OCI-LY7 (cell line): ENCODE measurements around the gene CSF1. TPM values are rescaled to one million over a fixed set of nuclear protein-coding genes. Genes with fewer than 3 reads are reported as not detected.
"Not testable (repeated sequence)": the region's sequence is repeated elsewhere in the genome, so short reads cannot be mapped to it uniquely, and the experiment has no call there.

ENCODE experiments used
- BruUV-seq: library from RNA; stranded (reverse); fragments of 400-500 nt; replicated peaks from 2 replicates; lab custom pipeline; 2021; lab: Mats Ljungman, UMichigan
- CTCF ChIA-PET: fragments of 300-600 bp; sonication (Branson Sonifier 250); formaldehyde crosslinking; loops from one replicate; lab custom pipeline; 2022; ENCODE audit warnings: antibody characterized with exemption; ENCODE audit not compliant: unreplicated experiment; lab: Charles Lee
- POLR2A ChIA-PET: fragments of 300-600 bp; sonication (Branson Sonifier 250); formaldehyde crosslinking; loops from one replicate; lab custom pipeline; 2022; ENCODE audit warnings: antibody characterized with exemption; lab: Charles Lee
- DNase-seq: peaks from one replicate; pipeline ENCODE4 v3.0.0-alpha.2; 2015; ENCODE audit warnings: low spot score
- H2AFZ ChIP-seq: fragments of 200-600 bp; sonication (generic), shearing (Covaris generic); 2 replicates; pipeline ENCODE4 v1.6.1; 2014; ENCODE audit warnings: mild to moderate bottlenecking, antibody characterized with exemption, low read length, moderate library complexity
- H3K27ac ChIP-seq: fragments of 200-600 bp; sonication (generic); 2 replicates; pipeline ENCODE4 v1.5.1; 2014; ENCODE audit warnings: mixed run types, low read depth, mild to moderate bottlenecking, moderate library complexity, low read length, inconsistent platforms; ENCODE audit not compliant: poor library complexity, severe bottlenecking
- H3K36me3 ChIP-seq: fragments of 200-600 bp; sonication (generic); 2 replicates; pipeline ENCODE4 v1.6.1; 2014; ENCODE audit warnings: mild to moderate bottlenecking, antibody characterized with exemption, low read length, moderate library complexity, mixed read lengths; ENCODE audit not compliant: insufficient read depth
- H3K4me1 ChIP-seq: fragments of 200-600 bp; sonication (generic); 2 replicates; pipeline ENCODE4 v1.5.1; 2014; ENCODE audit warnings: mild to moderate bottlenecking, low read length; ENCODE audit not compliant: insufficient read depth, poor library complexity, severe bottlenecking
- H3K4me2 ChIP-seq: fragments of 200-600 bp; sonication (generic); 2 replicates; pipeline ENCODE4 v1.6.1; 2014; ENCODE audit warnings: mild to moderate bottlenecking, low read length
- H3K4me3 ChIP-seq: fragments of 200-600 bp; sonication (generic); 2 replicates; pipeline ENCODE4 v1.5.1; 2014; ENCODE audit warnings: mild to moderate bottlenecking, low read depth, low read length; ENCODE audit not compliant: poor library complexity, severe bottlenecking
- H3K79me2 ChIP-seq: fragments of 200-600 bp; sonication (generic); 2 replicates; pipeline ENCODE4 v1.6.1; 2016; ENCODE audit warnings: low read depth, mild to moderate bottlenecking, low read length, moderate library complexity, mixed read lengths; ENCODE audit not compliant: insufficient read depth
- H3K9me2 ChIP-seq: fragments of 200-600 bp; sonication (generic); 2 replicates; pipeline ENCODE4 v1.6.1; 2016; ENCODE audit warnings: mild to moderate bottlenecking, low read length, mixed read lengths; ENCODE audit not compliant: insufficient read depth
- H3K9me3 ChIP-seq: fragments of 200-600 bp; sonication (generic); 2 replicates; pipeline ENCODE4 v1.6.1; 2014; ENCODE audit warnings: mild to moderate bottlenecking, mixed run types, low read length, mixed read lengths
- H4K20me1 ChIP-seq: fragments of 200-600 bp; sonication (generic); 2 replicates; pipeline ENCODE4 v1.6.1; 2014; ENCODE audit warnings: mild to moderate bottlenecking, antibody characterized with exemption, low read length, moderate library complexity, mixed read lengths; ENCODE audit not compliant: insufficient read depth
- EZH2phosphoT487 ChIP-seq: fragments of 200-600 bp; sonication (generic); IDR thresholded peaks from 2 replicates; pipeline ENCODE4 v1.6.1; 2018; ENCODE audit warnings: low read depth, borderline replicate concordance, mild to moderate bottlenecking, mixed run types, antibody characterized with exemption, low read length, moderate library complexity, mixed read lengths
- intact Hi-C: fragments of 100-400 bp; cut with micrococcal nuclease; formaldehyde crosslinking; loops from one replicate; pipeline ENCODE4 v1.10.0; 2022; ENCODE audit not compliant: unreplicated experiment
- total RNA-seq, 2 experiments: library from RNA; depleted of rRNA in 1 of 2; stranded (reverse); fragments of >200 nt in 1 of 2; shearing (Covaris generic) in 1 of 2; gene quantifications; 2 replicates each; pipeline ENCODE4 v1.2.3, GENCODE V29; 2014 to 2022
- TF ChIP-seq, protein P1 (sequence below): fragments of 200-600 bp; sonication (generic); conservative IDR thresholded peaks from 2 replicates; pipeline ENCODE4 v1.5.1; 2014; ENCODE audit warnings: mild to moderate bottlenecking, antibody characterized with exemption, low read length, moderate library complexity, mixed read lengths

The CSF1 gene
- total RNA-seq, 2 experiments from 2014 or later, result not detected

DNA sequence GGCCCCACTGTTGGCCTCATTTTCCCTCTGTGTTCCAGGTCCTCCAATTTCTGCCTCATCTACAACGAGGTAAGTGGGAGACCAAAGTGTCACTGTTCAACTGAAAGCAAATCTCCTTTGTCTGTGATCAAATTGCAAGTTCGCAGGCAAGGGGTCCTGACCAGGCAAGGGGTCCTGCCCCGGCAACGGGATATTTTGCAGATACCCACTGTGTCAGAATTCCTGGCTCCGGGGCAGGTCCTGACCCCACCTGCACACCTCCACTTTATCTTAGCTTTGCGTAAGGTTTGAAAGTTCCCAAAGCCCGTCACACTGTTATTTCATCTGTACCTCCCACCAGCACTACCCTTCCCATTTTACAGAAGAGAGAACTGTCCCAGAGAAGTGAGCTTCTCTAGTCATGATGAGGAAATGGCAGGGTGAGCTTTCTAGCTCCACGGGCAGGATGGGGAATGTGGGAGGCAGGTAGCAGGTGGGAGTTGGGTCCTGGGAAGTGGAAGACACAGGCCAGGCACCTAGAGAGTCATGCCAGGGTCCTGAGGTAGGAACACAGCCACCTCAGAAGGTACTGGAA is 32.0 kb upstream of the CSF1 start:
- no peaks in the 10 kb centered on the region for H3K79me2 ChIP-seq
- ChIA-PET CTCF (no interaction called here), POLR2A (no interaction called here)
- no TSS peak for BruUV-seq
- no peaks in the 10 kb centered on the region for H3K9me2 ChIP-seq
- no peak overlapping the region for H2AFZ ChIP-seq
- TF ChIP-seq, protein P1, sequence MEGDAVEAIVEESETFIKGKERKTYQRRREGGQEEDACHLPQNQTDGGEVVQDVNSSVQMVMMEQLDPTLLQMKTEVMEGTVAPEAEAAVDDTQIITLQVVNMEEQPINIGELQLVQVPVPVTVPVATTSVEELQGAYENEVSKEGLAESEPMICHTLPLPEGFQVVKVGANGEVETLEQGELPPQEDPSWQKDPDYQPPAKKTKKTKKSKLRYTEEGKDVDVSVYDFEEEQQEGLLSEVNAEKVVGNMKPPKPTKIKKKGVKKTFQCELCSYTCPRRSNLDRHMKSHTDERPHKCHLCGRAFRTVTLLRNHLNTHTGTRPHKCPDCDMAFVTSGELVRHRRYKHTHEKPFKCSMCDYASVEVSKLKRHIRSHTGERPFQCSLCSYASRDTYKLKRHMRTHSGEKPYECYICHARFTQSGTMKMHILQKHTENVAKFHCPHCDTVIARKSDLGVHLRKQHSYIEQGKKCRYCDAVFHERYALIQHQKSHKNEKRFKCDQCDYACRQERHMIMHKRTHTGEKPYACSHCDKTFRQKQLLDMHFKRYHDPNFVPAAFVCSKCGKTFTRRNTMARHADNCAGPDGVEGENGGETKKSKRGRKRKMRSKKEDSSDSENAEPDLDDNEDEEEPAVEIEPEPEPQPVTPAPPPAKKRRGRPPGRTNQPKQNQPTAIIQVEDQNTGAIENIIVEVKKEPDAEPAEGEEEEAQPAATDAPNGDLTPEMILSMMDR, result no peak
- TF ChIP-seq EZH2phosphoT487, result no peak
- intact Hi-C loops, result no loop called here
- no peaks in the 10 kb centered on the region for H4K20me1 ChIP-seq
- H3K4me1 ChIP-seq, result no peaks in the 10 kb centered on the region
- no peak for DNase-seq
- H3K27ac ChIP-seq, result no peak overlapping the region
- no peaks in the 10 kb centered on the region for H3K36me3 ChIP-seq
- H3K9me3 ChIP-seq, result no peaks in the 10 kb centered on the region
- no peak overlapping the region for H3K4me2 ChIP-seq
- H3K4me3 ChIP-seq, result no peak overlapping the region

DNA sequence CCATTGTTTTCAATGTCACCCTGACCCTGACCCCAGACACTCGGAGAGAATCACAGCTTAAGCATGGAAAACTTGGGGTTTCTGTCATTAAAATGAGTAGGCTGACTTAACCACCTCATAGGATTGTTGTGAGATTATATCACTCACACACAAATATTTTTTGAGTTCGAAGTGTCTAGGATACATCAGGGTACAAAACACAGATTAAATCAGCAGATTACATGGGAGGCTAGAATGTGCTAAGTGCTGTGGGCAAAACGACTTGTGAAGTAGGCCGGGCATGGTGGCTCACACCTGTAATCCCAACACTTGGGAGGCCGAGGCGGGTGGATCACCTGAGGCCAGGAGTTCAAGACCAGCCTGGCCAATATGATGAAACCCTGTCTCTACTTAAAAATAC is 31.3 kb upstream of the CSF1 start:
- BruUV-seq, DNase-seq, H3K9me3 ChIP-seq, H3K36me3 ChIP-seq, POLR2A ChIA-PET, H2AFZ ChIP-seq, intact Hi-C loops, H4K20me1 ChIP-seq, H3K4me2 ChIP-seq, H3K4me1 ChIP-seq, H3K4me3 ChIP-seq, CTCF ChIA-PET, H3K79me2 ChIP-seq, H3K27ac ChIP-seq, H3K9me2 ChIP-seq: not testable (repeated sequence)

DNA sequence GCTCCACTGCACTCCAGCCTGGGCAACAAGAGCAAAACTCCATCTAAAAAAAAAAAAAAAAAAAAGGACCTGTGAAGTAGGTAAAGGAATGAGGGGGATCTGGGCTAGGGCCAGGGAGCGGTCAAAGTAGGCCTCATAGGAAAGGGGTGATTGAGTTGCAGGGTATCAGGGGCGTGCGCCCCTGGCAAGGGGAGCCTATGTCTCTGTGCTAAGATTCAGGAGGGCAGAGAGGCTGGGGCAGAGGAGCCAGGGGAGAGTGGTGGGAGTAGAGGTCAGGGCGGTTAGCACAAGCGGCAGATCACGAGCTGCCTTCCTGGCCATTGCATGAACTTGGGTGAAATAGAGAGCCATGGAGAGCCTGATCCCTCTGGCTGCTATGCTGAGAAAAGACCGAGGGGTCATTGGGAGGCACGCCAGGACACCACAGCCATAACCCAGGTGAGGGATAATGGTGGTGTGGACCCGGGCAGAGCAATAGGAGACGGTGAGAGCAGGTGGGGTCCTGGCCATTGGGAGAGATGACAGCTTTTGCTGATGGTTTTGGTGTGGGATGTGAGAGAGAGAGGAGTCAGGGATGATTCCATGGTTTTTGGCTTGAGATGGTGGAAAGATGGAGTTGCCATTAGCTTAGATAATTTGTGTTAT is 30.6 kb upstream of the CSF1 start:
- Histone ChIP-seq H3K4me2 (no peak overlapping the region), H3K9me2 (no peaks in the 10 kb centered on the region), H3K79me2 (no peaks in the 10 kb centered on the region), H3K9me3 (no peaks in the 10 kb centered on the region), H3K4me3 (no peak overlapping the region), H2AFZ (no peak overlapping the region), H4K20me1 (no peaks in the 10 kb centered on the region), H3K36me3 (no peaks in the 10 kb centered on the region), H3K4me1 (no peaks in the 10 kb centered on the region), H3K27ac (no peak overlapping the region)
- ChIA-PET POLR2A (interaction anchor here (0.6 kb wide), 1 partner anchor 28 kb away, joined by 3 read pairs; no protein-coding TSS in a partner anchor), CTCF (no interaction called here)
- no peak for TF ChIP-seq EZH2phosphoT487
- TF ChIP-seq, protein P1, result no peak
- intact Hi-C loops, result no loop called here
- no TSS peak for BruUV-seq
- no peak for DNase-seq
